T-helper 2 cell (primary cell): Measurements from ENCODE around the gene GFRA4.

Experiments used
- DNase-seq, 5 experiments: peaks; one replicate each; pipeline versions ENCODE4 v3.0.0 to v3.0.0-alpha.2; 2012 to 2022

Gene GFRA4

GRCh38 chr20:3673221-3674070 lies 10.2 kb upstream of the GFRA4 start:
- no peak for DNase-seq

- DNase-seq = no peak
These were observed 9.5 kb upstream of the GFRA4 start for GRCh38 chr20:3672547-3673171.

- no peak for DNase-seq
These were observed 8.9 kb upstream of the GFRA4 start for GRCh38 chr20:3671986-3672546.

- no peak for DNase-seq
These were observed 7.7 kb upstream of the GFRA4 start for GRCh38 chr20:3670945-3671344.

GRCh38 chr20:3670511-3670910 lies 7.3 kb upstream of the GFRA4 start:
- DNase-seq = no peak

GRCh38 chr20:3669710-3670367 lies 6.6 kb upstream of the GFRA4 start:
- DNase-seq = no peak

- DNase-seq = no peak
These were observed 4.3 kb upstream of the GFRA4 start for GRCh38 chr20:3667434-3668037.

- DNase-seq = no peak
These were observed 659 bp upstream of the GFRA4 start for GRCh38 chr20:3663858-3664257.

GRCh38 chr20:3661814-3662665 lies 1.2 kb downstream of the GFRA4 start:
- no peak for DNase-seq

GRCh38 chr20:3661060-3661813 lies 2.0 kb downstream of the GFRA4 start:
- no peak for DNase-seq

- no peak for DNase-seq
These were observed 2.7 kb downstream of the GFRA4 start for GRCh38 chr20:3660262-3661059.

GRCh38 chr20:3659492-3660261 lies 3.5 kb downstream of the GFRA4 start:
- DNase-seq = no peak

- peak in 1 of 5 experiments; percentile 75 for DNase-seq
These were observed 4.3 kb downstream of the GFRA4 start for GRCh38 chr20:3658716-3659491.

- no peak for DNase-seq
These were observed 5.0 kb downstream of the GFRA4 start for GRCh38 chr20:3658019-3658715.

- no peak for DNase-seq
These were observed 8.1 kb downstream of the GFRA4 start for GRCh38 chr20:3655131-3655405.

GRCh38 chr20:3654326-3655130 lies 8.7 kb downstream of the GFRA4 start:
- no peak for DNase-seq

- no peak for DNase-seq
These were observed 9.3 kb downstream of the GFRA4 start for GRCh38 chr20:3653921-3654320.
